Smooth muscle cell of the brain vasculature (primary cell): ENCODE results near the gene MYRIP.

ENCODE experiments used
- DNase-seq: peaks from one replicate; pipeline ENCODE4 v3.0.0-alpha.2; 2012; ENCODE audit warnings: low read depth, low spot score

Gene MYRIP

DNA sequence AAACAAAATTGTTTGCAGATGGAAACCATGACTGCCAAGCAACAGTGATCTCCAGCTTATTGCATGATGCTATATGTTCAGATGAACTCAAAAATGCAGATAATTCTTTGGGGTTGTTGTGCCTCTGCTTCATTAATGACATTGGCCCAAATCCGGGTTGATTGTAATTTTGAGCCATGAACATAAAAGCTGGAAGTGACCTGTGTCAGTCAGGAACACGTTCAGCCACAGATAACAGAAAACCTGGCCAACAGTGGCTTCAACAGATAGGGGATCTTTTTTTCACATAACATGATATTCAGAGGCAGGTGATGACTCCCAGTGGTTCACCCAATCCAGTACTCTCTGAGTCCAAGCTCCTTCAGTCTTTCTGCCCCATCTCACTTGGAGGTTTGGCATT lies 423.2 kb downstream of the MYRIP start:
- no peak for DNase-seq

DNA sequence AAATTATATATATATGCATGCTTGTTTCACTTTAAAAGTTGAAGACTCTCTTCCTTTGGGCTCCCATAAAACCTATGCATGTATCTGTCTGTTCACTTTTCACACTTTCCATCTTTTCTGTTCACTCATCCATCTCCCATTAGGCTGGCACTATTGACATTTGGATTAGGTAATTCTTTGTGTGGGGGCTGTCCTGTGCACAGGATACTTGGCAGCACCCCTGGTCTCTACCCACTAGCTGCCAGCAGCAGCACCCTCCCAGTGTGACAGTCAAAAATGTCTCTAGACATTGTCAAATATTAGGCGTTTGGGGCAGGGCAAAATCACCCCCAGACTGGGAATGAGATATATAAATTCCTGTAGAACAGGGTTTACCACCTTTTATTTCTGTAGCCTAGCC lies 427.8 kb downstream of the MYRIP start:
- DNase-seq, result no peak

- no peak for DNase-seq
Observed at GRCh38 chr3:40237889-40238571, 428.6 kb downstream of the MYRIP start.

- DNase-seq, result no peak
Observed at GRCh38 chr3:40240921-40241320, 431.5 kb downstream of the MYRIP start.

DNA sequence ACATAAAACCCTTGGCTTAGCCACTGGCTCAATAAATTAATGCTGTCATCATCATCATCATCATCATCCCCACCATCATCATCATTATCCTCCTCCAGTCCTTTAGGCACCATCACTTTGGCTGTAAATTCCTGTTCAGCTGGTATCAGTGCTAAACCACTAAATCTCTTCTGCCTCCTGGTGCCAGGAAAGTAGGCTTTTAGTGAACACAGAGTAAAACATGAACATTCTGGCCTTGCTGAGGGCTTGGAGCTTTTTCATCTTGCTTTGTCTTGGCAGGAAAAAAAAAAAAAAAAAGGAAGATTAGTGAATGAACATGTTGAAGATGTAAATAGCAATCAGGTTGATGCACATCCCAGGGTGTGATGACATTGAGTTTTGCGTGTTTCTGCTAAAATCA lies 432.8 kb downstream of the MYRIP start:
- DNase-seq, result no peak

DNA sequence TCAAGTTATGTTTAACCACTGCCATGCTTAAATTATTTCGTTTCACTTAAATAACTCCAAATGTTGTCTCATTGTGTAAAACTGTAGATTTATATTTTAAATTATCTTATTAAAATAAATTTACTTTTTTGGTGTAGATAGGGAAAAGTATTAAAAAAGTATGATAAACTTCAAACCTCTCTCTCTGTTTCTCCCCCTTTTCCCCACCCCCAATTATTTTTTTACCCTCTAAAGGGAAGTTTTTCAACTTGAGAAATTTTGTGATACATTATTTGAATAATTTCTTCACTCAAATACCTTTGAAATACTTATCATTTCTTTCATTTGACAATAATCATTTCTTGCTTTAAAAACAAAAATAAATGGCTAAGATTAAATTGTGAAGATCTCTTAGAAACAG lies 433.2 kb downstream of the MYRIP start:
- DNase-seq, result no peak

- DNase-seq, result no peak
Observed at GRCh38 chr3:40243056-40243455, 433.6 kb downstream of the MYRIP start.

DNA sequence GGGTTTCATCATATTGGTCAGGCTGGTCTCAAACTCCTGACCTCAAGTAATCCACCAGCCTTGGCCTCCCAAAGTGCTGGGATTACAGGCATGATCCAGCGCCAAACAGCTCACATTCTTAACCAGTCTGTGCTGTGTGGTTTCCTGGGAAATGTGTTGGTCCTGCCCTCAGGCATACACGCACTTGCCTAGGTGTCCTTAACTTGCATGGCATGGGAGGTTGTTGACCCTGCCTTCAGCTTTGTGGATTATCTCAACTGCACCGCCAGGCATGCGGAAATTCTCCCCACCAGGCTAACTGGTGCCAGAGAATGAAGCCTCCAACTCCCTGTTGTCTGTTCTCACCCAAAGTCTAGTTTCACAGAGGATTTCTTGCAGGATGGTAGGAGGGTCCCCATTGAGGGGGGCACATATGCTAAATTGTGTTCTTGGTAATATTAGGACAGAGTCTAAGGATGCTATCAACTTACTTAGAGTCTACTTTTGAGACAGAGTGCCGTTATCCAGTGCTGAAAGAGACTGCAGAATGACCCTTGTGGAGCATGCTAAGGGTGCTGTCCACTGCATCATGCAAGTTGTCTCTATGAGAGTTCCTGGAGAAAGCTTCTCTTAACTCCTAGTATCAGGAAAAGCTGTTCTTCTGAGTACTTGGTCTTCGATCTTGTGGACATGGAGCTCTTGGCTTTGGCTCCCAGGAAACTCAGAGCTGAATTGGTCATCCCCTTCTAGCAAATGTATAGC lies 438.5 kb downstream of the MYRIP start:
- DNase-seq, result no peak

- no peak for DNase-seq
Observed at GRCh38 chr3:40248591-40248990, 439.2 kb downstream of the MYRIP start.

GRCh38 chr3:40249168-40249567 lies 439.8 kb downstream of the MYRIP start:
- DNase-seq, result no peak

GRCh38 chr3:40254491-40254890 lies 445.1 kb downstream of the MYRIP start:
- no peak for DNase-seq

DNA sequence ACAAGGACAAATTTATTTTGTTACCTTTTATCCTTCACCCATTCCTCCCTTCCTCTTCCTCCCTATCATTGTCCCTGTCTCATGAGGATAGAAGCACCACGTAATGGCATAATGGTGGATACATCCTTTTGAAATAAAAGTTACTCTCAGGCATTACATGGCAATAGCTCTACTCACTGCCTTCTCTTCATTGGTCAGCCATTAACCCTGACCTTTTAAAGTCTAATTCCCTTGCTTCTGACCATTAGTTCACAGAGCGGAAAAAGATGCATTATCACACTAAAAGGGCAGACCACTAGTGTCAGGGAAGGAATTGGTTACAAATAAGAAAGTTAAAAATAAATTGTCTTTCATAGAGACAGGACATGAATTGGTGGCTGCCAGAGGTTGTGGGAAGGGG lies 445.5 kb downstream of the MYRIP start:
- DNase-seq, result no peak

GRCh38 chr3:40255532-40255931 lies 446.1 kb downstream of the MYRIP start:
- DNase-seq, result no peak

DNA sequence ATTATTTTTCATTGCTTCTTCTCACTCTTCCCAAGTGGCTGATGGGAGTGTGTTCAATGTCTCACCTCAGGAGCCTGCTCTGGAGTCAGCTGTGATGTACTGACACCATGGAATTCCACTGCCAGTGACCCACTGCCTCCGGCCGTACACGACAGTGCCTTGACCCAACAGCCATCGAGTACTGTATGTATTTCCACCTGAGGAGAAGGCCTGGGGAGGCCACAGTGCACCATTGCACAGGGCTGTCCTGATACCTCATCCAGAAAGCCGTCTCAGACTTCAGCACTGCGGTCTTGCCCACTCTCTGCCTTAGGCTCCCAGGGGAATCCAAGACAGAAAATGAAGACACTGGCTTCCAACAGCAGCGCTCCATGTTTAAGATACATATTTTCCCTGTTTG lies 448.7 kb downstream of the MYRIP start:
- no peak for DNase-seq

- DNase-seq, result no peak
Observed at GRCh38 chr3:40258555-40258954, 449.1 kb downstream of the MYRIP start.

DNA sequence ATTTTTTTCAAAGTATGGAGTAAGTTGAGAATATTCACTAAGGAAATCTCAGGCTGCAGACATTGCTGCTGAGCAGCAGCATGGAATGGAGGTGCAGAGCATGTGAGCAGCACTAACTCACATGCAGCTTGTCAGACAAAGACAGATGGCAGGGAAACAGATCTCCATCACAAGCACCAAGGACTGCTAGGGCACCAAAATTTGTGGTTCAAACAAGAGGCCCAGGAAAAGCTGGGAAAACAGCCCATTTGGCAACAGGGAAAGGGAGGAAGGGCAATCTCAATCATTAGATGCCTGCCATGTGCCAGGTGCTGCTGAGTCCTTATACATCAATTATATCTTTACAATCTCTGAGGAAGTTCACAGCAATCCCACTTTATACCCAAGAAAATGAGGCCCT lies 452.9 kb downstream of the MYRIP start:
- DNase-seq, result no peak

DNA sequence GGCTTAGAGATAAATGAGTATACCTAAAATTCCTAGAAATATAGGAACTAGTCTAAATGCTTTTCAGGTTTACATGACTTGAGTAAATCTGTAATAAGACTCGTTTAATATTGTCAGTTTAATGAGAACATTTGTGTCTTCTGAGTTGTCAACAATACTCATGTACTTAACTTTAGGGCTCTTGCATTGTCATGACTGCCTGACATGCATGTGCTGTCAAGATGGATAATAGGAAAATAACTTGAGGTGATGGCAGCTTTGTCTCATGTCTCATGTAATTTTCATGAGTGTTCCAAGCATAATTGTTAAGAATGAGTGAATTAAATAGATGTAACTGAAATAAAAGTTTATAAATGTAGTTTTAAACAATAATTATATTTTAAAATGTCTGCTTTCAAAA lies 455.0 kb downstream of the MYRIP start:
- DNase-seq, result no peak

- DNase-seq, result no peak
Observed at GRCh38 chr3:40265181-40265580, 455.8 kb downstream of the MYRIP start.

GRCh38 chr3:40267937-40268724 lies 458.7 kb downstream of the MYRIP start:
- no peak for DNase-seq

DNA sequence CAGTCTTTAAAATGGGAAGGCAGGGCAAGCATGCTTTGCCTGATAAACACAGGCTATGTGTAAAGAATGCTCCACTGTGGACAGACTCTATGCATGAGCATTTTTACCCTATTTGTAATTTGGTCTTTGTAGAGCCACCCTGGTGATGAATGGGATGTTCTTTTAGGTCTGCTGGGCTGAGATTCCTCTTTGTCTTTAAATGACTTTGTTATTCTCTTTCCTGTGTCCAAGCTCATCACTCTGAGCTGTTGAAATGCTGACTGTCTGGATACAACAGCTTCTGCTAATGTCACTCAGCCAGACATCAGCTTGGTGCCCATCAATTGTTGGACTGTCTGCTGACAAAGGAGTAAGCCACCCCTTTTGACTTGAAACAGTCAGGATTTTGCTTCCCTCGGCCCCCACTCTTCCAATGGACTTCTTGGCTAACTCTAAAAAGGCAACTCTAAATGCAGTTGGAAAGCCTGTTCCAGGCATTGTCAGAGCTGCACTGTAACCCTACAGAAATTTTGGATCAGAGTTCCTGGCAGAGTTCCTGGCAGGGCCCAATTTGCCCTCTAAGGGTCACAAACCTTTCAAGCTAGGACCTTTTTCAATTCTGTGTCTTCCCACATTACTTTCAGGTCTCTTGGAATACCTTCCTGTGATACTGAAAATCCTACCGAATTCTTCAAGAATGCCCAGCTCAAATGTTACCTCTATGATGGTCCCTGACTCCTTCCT lies 459.6 kb downstream of the MYRIP start:
- no peak for DNase-seq

DNA sequence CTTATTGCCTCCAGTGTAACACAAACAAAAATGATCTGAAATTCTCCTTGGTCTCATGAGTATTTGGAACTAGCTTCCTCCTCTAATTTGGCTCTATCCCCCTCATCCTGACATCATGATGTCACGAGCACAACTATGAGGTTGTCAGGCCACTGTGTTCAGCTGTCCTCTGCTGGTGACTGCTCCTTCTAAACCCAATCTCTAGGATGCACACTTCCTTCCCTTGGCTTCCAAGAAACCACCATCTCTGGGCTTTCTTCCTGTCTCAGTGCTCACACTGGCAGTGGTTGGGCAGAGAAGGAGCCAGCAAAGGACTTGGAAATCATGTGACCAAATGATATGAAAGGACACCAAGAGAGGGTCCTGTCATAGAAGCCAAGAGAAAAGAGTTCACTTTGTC lies 469.4 kb downstream of the MYRIP start:
- no peak for DNase-seq

GRCh38 chr3:40281995-40282394 lies 472.6 kb downstream of the MYRIP start:
- DNase-seq, result no peak
